Right ventricle myocardium inferior (tissue), 1 donor: ENCODE results near the gene EMB. TPM values are rescaled to one million over a fixed set of nuclear protein-coding genes. Genes with fewer than 3 reads are reported as not detected.
"Not testable (repeated sequence)": the region's sequence is repeated elsewhere in the genome, so short reads cannot be mapped to it uniquely, and the experiment has no call there.

Source experiments
- ATAC-seq: fragments of 200-7000 bp; cut with Tn5 transposase; one replicate; pipeline ENCODE4 v1.9.1; 2020; ENCODE audit warnings: mild to moderate bottlenecking, moderate library complexity
- DNase-seq: peaks from one replicate; pipeline ENCODE4 v3.0.0; 2021; ENCODE audit errors: missing footprints
- intact Hi-C: fragments of 100-400 bp; cut with DNase I; formaldehyde crosslinking; loops from one replicate; pipeline ENCODE4 v1.11.0; 2022
- total RNA-seq: library from RNA; stranded (reverse); fragmentation: NEBNext Ultra II Directional; extraction: Animal tissue kit (Norgen Biotek cat#: 25700); gene quantifications from one replicate; pipeline ENCODE4 v1.2.1, GENCODE V29; 2021
- donor health status: DM: no; HTN: yes; CAD: no; lungs with severe emphysema.

The EMB gene
- total RNA-seq, 1 donor from 2014 or later = 15.4 TPM

DNA sequence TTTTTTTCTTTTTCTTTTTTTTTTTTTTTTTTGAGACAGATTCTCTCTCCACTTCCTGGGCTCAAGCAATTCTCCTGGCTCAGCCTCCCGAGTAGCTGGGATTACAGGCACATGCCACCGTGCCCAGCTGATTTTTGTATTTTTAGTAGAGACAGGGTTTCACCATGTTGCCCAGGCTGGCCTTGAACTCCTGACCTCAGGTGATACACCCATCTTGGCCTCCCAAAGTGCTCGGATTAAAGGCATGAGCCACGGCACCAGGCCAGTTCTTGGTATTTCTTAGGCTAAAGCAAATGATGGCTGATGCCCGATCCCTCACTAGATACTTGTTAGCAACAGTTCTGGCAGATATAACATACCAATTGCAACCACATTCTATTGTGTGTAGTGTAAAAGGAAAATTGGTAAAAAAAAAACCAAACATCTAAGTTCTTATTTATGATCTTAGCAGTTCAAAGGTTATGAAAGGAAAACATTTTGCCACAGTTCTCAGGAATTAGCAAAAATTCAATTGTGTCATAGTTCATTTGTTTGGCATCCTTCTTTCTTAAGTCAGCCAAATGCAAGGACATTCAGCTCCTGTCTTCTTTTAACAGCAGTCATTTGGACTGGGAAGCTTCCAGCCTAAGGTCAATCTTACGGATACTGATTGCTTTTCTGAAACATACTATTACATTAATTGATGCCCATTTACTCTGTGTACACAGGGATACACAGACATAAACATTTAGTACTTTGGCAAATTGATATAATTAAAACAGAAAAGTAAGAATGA lies 76.4 kb downstream of the EMB start:
- intact Hi-C loops, DNase-seq: not testable (repeated sequence)
- ATAC-seq = peak; percentile 45

DNA sequence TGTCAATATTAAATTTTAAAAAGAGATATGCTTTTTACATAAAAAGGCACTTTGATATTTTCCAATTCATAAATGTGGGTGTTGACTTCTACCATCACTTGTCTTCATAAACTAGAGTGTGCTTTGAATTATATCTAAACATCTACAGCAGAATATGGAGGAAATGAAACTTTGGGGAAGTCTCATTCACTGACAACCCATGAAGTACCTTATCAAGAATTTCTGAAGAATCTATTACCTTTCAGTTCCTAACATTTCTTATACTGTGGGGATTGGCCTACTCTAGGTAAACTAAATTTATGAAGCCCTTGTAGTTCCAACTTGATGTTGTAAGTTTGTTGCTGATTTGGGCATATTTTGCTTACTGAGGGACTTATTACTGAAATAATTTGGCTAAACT lies 81.9 kb downstream of the EMB start:
- intact Hi-C loops = no loop called here
- ATAC-seq = no peak
- no peak for DNase-seq

DNA sequence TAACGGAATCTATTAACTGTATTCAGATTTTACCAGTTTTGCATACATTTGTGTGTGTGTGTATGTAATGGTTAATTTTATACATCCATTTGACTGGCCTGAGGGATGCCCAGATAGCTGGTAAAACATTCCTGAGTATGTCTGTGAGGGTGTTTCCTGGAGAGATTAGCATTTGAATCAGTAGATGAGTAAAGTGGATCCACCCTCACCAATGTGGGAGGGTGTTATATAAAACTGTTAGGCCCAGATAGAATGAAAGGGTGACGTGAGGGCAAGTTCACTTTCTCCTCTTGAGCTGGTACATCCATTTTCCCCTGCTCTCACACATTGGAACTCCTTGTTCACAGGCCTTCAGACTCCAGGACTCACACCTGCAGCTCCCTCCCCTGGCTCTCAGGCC lies 88.7 kb downstream of the EMB start:
- no peak for ATAC-seq
- intact Hi-C loops = no loop called here

More for the DNA sequence above, 88.7 kb downstream of the EMB start:
- no peak for DNase-seq

Other genes with a start within 250 kb of the EMB start
- gene PARP8, start 225.3 kb upstream of the EMB start, total RNA-seq = 7.7 TPM